Adipocyte (in vitro differentiated cells): ENCODE data around the gene MIA3.

ENCODE experiments used
- DNase-seq: peaks from one replicate; pipeline ENCODE4 v3.0.0-alpha.2; 2015; ENCODE audit warnings: low read depth
- H3K27me3 ChIP-seq: replicated peaks from 2 replicates; pipeline ENCODE4 v1.7.0; 2013; ENCODE audit warnings: mild to moderate bottlenecking, low read length, moderate library complexity; ENCODE audit not compliant: control insufficient read depth, insufficient read depth
- H3K36me3 ChIP-seq: 2 replicates; pipeline ENCODE4 v1.7.0; 2013; ENCODE audit warnings: low read length, mild to moderate bottlenecking, moderate library complexity; ENCODE audit not compliant: control insufficient read depth, insufficient read depth, severe bottlenecking
- H3K4me1 ChIP-seq: 2 replicates; pipeline ENCODE4 v1.7.0; 2013; ENCODE audit warnings: mild to moderate bottlenecking, low read length, moderate library complexity; ENCODE audit not compliant: control insufficient read depth, insufficient read depth
- H3K4me3 ChIP-seq: 2 replicates; pipeline ENCODE4 v1.7.0; 2013; ENCODE audit warnings: mild to moderate bottlenecking, low read length, moderate library complexity
- H3K9ac ChIP-seq: 2 replicates; pipeline ENCODE4 v1.7.0; 2013; ENCODE audit warnings: mild to moderate bottlenecking, low read length, moderate library complexity
- H3K9me3 ChIP-seq: 2 replicates; pipeline ENCODE4 v1.7.0; 2013; ENCODE audit warnings: mild to moderate bottlenecking, low read length, moderate library complexity; ENCODE audit not compliant: control insufficient read depth

MIA3 gene

DNA sequence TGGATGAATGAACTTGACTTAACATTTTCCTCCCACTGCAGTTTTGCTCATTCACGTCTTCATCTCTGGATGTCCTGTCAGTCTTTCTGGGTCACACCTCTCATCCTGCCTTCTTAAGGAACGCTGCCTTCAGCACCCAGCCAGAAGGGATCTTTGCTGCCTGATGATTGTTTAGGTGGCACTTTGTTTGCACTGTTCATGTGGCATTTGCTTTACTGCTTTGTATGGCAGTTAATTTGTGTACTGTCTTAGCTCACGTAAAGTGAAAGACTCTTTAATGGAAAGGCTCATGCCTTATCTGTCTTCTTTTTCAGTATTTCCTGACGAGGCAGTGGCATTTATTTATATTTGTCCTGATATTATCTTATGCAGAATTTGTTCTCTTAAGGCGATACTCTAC lies 4.9 kb downstream of the MIA3 start:
- Histone ChIP-seq H3K4me1 (peaks cover 19% of the 10 kb centered on the region), H3K4me3 (no peak overlapping the region), H3K27me3 (no peaks in the 10 kb centered on the region), H3K9me3 (no peaks in the 10 kb centered on the region), H3K9ac (no peak overlapping the region), H3K36me3 (peaks cover 35% of the 10 kb centered on the region)
- DNase-seq, result no peak

DNA sequence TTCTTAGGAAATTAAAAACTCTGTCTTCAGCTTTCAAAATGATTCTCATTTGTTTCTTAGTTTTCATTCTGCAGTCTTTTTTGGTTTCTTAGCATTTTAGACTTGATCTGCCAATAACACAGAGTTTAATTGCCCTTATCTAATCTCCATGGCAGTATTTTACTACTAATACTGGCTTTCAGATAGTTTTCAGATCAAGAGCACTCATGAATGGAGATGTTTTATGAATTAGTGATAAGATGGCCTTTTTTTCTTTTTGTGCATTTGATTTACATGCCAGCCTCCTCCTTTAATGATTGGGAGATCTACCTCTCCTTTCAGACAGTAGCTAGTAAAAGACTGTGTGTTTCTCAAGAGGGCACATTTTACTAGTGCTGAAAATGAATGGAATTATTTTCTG lies 5.6 kb downstream of the MIA3 start:
- Histone ChIP-seq H3K27me3 (no peaks in the 10 kb centered on the region), H3K4me3 (no peak overlapping the region), H3K9ac (no peak overlapping the region), H3K4me1 (peaks cover 19% of the 10 kb centered on the region), H3K36me3 (peaks cover 42% of the 10 kb centered on the region), H3K9me3 (no peaks in the 10 kb centered on the region)
- no peak for DNase-seq

GRCh38 chr1:222624214-222624613 lies 6.3 kb downstream of the MIA3 start:
- DNase-seq, result no peak
- no peaks in the 10 kb centered on the region for H3K9me3 ChIP-seq
- H3K4me1 ChIP-seq, result peaks cover 17% of the 10 kb centered on the region
- H3K36me3 ChIP-seq, result peaks cover 50% of the 10 kb centered on the region
- H3K9ac ChIP-seq, result no peak overlapping the region
- H3K4me3 ChIP-seq, result no peak overlapping the region
- H3K27me3 ChIP-seq, result no peaks in the 10 kb centered on the region

DNA sequence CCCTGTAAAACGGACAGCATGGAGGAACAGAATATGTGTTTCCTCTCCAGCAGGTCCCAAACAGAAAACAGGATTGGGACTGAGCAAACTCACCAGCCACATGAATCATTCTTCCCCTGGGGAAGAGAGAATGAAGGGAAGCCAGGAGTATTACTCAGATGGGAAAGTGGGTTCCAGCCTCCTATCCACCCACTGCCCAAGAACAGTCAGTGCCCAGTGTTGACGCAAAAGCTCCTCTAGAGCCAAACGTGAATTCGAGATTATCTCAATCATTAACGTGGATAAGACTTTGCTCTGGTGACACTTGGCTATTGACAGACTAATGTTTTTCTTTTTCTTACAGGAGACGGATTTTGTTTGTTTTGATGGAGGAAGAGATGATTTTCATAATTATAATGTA lies 9.3 kb downstream of the MIA3 start:
- Histone ChIP-seq H3K9me3 (no peaks in the 10 kb centered on the region), H3K4me1 (peaks cover 12% of the 10 kb centered on the region), H3K4me3 (peak overlapping the region; percentile 26), H3K27me3 (no peaks in the 10 kb centered on the region), H3K9ac (no peak overlapping the region), H3K36me3 (peaks cover 73% of the 10 kb centered on the region)
- DNase-seq, result peak; percentile 30

DNA sequence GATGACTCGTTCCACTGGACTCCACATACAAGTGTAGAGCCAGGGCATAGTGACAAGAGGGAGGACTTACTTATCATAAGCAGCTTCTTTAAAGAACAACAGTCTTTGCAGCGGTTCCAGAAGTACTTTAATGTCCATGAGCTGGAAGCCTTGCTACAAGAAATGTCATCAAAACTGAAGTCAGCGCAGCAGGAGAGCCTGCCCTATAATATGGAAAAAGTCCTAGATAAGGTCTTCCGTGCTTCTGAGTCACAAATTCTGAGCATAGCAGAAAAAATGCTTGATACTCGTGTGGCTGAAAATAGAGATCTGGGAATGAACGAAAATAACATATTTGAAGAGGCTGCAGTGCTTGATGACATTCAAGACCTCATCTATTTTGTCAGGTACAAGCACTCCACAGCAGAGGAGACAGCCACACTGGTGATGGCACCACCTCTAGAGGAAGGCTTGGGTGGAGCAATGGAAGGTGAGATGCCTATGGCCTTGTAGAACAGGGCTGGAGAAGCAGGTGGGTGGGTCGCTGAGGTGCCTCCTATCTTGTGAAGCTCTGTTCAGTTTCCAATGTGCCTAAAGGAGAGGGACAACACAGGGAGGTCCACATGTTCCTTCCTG lies 12.1 kb downstream of the MIA3 start:
- H3K27me3 ChIP-seq, result no peaks in the 10 kb centered on the region
- no peaks in the 10 kb centered on the region for H3K9me3 ChIP-seq
- H3K36me3 ChIP-seq, result peaks cover 66% of the 10 kb centered on the region
- peaks cover 19% of the 10 kb centered on the region for H3K4me1 ChIP-seq
- no peak overlapping the region for H3K4me3 ChIP-seq
- peak; percentile 31 for DNase-seq
- no peak overlapping the region for H3K9ac ChIP-seq

- Histone ChIP-seq H3K9me3 (no peaks in the 10 kb centered on the region), H3K9ac (peak overlapping the region; percentile 14), H3K36me3 (peaks cover 68% of the 10 kb centered on the region), H3K4me3 (no peak overlapping the region), H3K4me1 (peaks cover 18% of the 10 kb centered on the region), H3K27me3 (no peaks in the 10 kb centered on the region)
- peak; percentile 63 for DNase-seq
These were observed 13.8 kb downstream of the MIA3 start for GRCh38 chr1:222631611-222632208.

DNA sequence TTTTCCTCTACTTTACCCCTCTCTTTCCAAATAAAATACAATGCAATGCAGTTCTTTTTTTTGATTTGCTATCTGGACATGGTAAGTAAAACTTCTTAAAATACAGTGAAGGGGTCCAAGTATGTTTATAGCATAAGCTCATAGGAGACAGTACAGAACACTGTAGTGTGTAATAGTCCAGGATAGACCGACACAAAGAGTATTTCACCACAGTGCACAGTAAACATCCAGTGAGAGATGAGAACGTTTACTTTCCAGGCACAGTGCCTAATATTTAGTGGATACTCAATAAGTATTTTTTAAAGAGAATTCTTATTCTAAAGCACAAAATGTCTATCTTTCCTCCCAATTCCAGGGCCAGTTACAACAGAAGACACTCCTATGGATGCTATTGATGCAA lies 14.9 kb downstream of the MIA3 start:
- no peaks in the 10 kb centered on the region for H3K9me3 ChIP-seq
- peak overlapping the region; percentile 12 for H3K9ac ChIP-seq
- H3K4me1 ChIP-seq, result peaks cover 8% of the 10 kb centered on the region
- no peak for DNase-seq
- peaks cover 66% of the 10 kb centered on the region for H3K36me3 ChIP-seq
- no peaks in the 10 kb centered on the region for H3K27me3 ChIP-seq
- no peak overlapping the region for H3K4me3 ChIP-seq

- Histone ChIP-seq H3K9ac (peak overlapping the region; percentile 50), H3K27me3 (no peaks in the 10 kb centered on the region), H3K4me1 (peaks cover 7% of the 10 kb centered on the region), H3K4me3 (no peak overlapping the region), H3K36me3 (peaks cover 62% of the 10 kb centered on the region), H3K9me3 (no peaks in the 10 kb centered on the region)
- DNase-seq, result peak; percentile 96
These were observed 16.5 kb downstream of the MIA3 start for GRCh38 chr1:222634180-222635013.

- Histone ChIP-seq H3K9ac (no peak overlapping the region), H3K27me3 (no peaks in the 10 kb centered on the region), H3K36me3 (peaks cover 24% of the 10 kb centered on the region), H3K4me1 (peaks cover 21% of the 10 kb centered on the region), H3K4me3 (no peak overlapping the region), H3K9me3 (no peaks in the 10 kb centered on the region)
- no peak for DNase-seq
These were observed 23.5 kb downstream of the MIA3 start for GRCh38 chr1:222641269-222641948.

- H3K4me1 ChIP-seq, result peaks cover 21% of the 10 kb centered on the region
- no peaks in the 10 kb centered on the region for H3K9me3 ChIP-seq
- H3K4me3 ChIP-seq, result no peak overlapping the region
- H3K9ac ChIP-seq, result no peak overlapping the region
- H3K27me3 ChIP-seq, result no peaks in the 10 kb centered on the region
- DNase-seq, result no peak
- peaks cover 32% of the 10 kb centered on the region for H3K36me3 ChIP-seq
These were observed 24.6 kb downstream of the MIA3 start for GRCh38 chr1:222642468-222642867.

DNA sequence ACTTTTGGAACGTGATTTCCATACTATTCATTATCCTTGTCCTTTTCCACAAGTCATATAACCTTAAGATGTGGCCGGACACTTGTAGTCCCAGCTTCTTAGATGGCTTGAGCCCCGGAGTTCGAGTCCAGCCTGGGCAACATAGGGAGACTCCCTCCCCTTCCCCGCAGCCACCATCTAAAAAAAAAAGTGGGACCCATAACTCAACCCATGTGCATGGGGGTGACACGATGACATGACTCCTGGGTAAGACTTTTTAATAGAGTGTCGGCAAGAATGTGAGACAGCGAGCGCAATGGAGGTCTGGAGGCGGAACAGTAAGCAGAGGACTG lies 25.7 kb downstream of the MIA3 start:
- H3K36me3 ChIP-seq, result peaks cover 35% of the 10 kb centered on the region
- H3K4me1 ChIP-seq, result peaks cover 21% of the 10 kb centered on the region

More for the DNA sequence above, 25.7 kb downstream of the MIA3 start:
- no peaks in the 10 kb centered on the region for H3K9me3 ChIP-seq
- no peaks in the 10 kb centered on the region for H3K27me3 ChIP-seq
- no peak for DNase-seq
- H3K9ac ChIP-seq, result peak overlapping the region; percentile 92
- peak overlapping the region; percentile 94 for H3K4me3 ChIP-seq
